Endothelial cell (in vitro differentiated cells): ENCODE measurements around the gene TWNK. TPM values are rescaled to one million over a fixed set of nuclear protein-coding genes. Genes with fewer than 3 reads are reported as not detected.
A peak's percentile ranks its signal among the peaks of the same experiment; 100 is the strongest.

Source experiments
- DNase-seq: peaks from one replicate; pipeline ENCODE4 v3.0.0; 2021; ENCODE audit warnings: low spot score
- H3K27ac Mint-ChIP-seq: one replicate; pipeline ENCODE4 v1.8.0; 2021; ENCODE audit warnings: mixed read lengths, inconsistent platforms; ENCODE audit not compliant: unreplicated experiment
- H3K27me3 Mint-ChIP-seq: one replicate; pipeline ENCODE4 v1.8.0; 2021; ENCODE audit warnings: mild to moderate bottlenecking, moderate library complexity, mixed read lengths, inconsistent platforms; ENCODE audit not compliant: unreplicated experiment
- H3K36me3 Mint-ChIP-seq: one replicate; pipeline ENCODE4 v1.8.0; 2021; ENCODE audit warnings: mild to moderate bottlenecking, low read depth, mixed read lengths, inconsistent platforms; ENCODE audit not compliant: unreplicated experiment
- H3K4me1 Mint-ChIP-seq: one replicate; pipeline ENCODE4 v1.8.0; 2021; ENCODE audit warnings: mild to moderate bottlenecking, mixed read lengths, inconsistent platforms; ENCODE audit not compliant: unreplicated experiment
- H3K4me3 Mint-ChIP-seq: one replicate; pipeline ENCODE4 v1.8.0; 2021; ENCODE audit warnings: mild to moderate bottlenecking, mixed read lengths, inconsistent platforms; ENCODE audit not compliant: unreplicated experiment
- H3K9me3 Mint-ChIP-seq: one replicate; pipeline ENCODE4 v1.8.0; 2021; ENCODE audit warnings: mixed read lengths, inconsistent platforms; ENCODE audit not compliant: unreplicated experiment
- total RNA-seq: library from RNA; stranded (reverse); fragmentation: NEBNext Ultra II Directional; extraction: Animal tissue kit (Norgen Biotek cat#: 25700); gene quantifications from one replicate; pipeline ENCODE4 v1.2.1, GENCODE V29; 2021; ENCODE audit not compliant: unreplicated experiment
- TF ChIP-seq, protein P1 (sequence below): fragments of 200-600 bp; sonication (generic); IDR thresholded peaks from one replicate; pipeline ENCODE4 v1.5.0; 2021; ENCODE audit warnings: antibody characterized with exemption; ENCODE audit not compliant: unreplicated experiment

TWNK gene
- total RNA-seq, 1 donor from 2014 or later = 10.5 TPM

DNA sequence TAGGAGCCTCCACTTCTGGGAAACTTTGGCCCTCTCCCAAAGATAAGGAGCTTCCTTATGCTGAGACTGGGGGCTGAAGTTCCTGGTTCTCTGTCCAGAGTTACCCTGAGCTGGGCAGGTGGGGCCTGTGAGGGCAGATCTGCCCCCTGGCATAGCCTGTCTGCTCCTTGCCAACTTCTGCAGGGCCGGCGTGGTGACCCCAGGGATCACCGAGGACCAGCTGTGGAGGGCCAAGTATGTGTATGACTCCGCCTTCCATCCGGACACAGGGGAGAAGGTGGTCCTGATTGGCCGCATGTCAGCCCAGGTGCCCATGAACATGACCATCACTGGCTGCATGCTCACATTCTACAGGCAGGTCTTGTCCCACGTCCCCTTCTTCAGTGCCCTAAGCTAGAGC lies 48.0 kb downstream of the TWNK start:
- H3K36me3 Mint-ChIP-seq = peaks cover 23% of the 10 kb centered on the region
- DNase-seq = no peak
- peaks cover 14% of the 10 kb centered on the region for H3K27me3 Mint-ChIP-seq
- H3K27ac Mint-ChIP-seq = no peak overlapping the region
- TF ChIP-seq, protein P1, sequence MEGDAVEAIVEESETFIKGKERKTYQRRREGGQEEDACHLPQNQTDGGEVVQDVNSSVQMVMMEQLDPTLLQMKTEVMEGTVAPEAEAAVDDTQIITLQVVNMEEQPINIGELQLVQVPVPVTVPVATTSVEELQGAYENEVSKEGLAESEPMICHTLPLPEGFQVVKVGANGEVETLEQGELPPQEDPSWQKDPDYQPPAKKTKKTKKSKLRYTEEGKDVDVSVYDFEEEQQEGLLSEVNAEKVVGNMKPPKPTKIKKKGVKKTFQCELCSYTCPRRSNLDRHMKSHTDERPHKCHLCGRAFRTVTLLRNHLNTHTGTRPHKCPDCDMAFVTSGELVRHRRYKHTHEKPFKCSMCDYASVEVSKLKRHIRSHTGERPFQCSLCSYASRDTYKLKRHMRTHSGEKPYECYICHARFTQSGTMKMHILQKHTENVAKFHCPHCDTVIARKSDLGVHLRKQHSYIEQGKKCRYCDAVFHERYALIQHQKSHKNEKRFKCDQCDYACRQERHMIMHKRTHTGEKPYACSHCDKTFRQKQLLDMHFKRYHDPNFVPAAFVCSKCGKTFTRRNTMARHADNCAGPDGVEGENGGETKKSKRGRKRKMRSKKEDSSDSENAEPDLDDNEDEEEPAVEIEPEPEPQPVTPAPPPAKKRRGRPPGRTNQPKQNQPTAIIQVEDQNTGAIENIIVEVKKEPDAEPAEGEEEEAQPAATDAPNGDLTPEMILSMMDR = no peak
- H3K4me3 Mint-ChIP-seq = no peak overlapping the region
- H3K9me3 Mint-ChIP-seq = no peaks in the 10 kb centered on the region
- H3K4me1 Mint-ChIP-seq = peaks cover 22% of the 10 kb centered on the region

DNA sequence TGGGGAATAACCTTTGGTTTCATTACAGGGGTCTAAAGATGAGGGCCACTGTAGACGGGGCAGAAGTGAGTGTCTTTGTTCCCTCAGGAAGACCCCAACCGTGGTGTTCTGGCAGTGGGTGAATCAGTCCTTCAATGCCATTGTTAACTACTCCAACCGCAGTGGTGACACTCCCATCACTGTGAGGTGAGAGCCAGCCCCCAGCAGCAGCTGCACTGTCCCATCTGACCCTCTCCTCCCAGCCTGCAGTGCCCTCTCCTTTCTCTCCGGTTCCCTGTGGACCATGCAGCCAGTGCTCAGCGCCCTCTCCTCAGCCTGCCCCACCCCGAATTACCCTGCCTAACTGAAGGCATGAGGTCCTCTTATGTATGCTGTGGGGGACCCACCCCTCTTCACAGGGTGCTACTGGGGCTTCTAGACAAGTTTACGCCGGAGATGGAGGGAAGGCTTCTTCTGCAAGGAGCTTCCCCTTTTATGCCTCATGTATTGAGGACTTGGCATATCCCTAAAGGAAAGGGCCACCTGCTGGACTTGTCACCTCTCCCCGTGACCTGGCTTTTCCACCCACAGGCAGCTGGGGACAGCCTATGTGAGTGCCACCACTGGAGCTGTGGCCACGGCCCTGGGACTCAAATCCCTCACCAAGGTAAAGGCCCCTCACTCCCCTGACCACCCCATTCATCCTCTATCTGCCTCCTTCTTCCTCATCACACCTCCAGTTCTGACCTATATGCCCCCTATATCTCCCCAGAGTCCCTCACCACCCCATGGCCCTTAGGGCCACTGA lies 48.8 kb downstream of the TWNK start:
- Mint-ChIP-seq H3K4me3 (no peak overlapping the region), H3K27me3 (peaks cover 16% of the 10 kb centered on the region)

DNA sequence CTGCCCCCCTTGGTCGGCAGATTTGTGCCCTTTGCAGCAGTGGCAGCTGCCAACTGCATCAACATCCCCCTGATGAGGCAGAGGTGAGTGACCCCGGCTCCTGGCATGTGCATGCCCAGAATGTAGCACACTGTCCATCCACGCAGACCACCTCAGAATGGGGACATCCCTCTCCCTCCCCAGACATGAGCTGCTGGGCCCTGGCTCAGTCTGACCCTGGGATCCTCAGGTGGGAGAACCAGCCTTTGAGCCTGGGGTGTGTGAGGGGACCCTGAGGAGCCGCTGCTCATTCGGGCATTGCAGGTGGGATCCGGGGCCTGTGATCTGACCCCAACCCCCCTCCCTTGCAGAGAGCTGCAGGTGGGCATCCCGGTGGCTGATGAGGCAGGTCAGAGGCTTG lies 49.4 kb downstream of the TWNK start:
- TF ChIP-seq, protein P1 = no peak
- peaks cover 17% of the 10 kb centered on the region for H3K4me1 Mint-ChIP-seq

More for the DNA sequence above, 48.8 kb downstream of the TWNK start:
- peaks cover 22% of the 10 kb centered on the region for H3K4me1 Mint-ChIP-seq
- TF ChIP-seq, protein P1 = no peak
- peaks cover 23% of the 10 kb centered on the region for H3K36me3 Mint-ChIP-seq
- no peak overlapping the region for H3K27ac Mint-ChIP-seq
- no peaks in the 10 kb centered on the region for H3K9me3 Mint-ChIP-seq
- no peak for DNase-seq

DNA sequence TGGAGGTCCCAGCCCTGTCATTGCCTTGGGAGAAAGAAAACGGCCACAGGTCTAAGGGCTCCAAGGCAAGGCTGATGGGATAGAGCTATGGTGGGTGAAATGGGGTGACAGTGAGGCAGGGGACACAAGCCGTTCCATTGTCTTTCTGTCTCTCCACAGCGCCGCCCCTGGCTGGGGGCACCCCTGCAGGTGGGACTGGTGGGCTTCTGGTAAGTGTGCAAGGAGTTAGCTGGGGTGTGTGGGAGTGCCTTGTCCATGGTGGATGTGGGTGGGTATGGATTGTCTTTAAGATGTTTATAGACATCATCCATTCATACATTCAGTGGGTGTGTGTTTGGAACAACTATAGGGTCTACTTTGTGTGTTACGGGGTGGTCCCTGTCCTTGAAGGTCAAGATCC lies 51.1 kb downstream of the TWNK start:
- H3K9me3 Mint-ChIP-seq = no peaks in the 10 kb centered on the region
- H3K4me3 Mint-ChIP-seq = no peak overlapping the region
- DNase-seq = peak; percentile 40
- no peak overlapping the region for H3K27ac Mint-ChIP-seq
- TF ChIP-seq, protein P1 = peak; percentile 37
- H3K27me3 Mint-ChIP-seq = peaks cover 11% of the 10 kb centered on the region
- H3K4me1 Mint-ChIP-seq = peaks cover 20% of the 10 kb centered on the region
- H3K36me3 Mint-ChIP-seq = peaks cover 23% of the 10 kb centered on the region

More for the DNA sequence above, 49.4 kb downstream of the TWNK start:
- H3K9me3 Mint-ChIP-seq = no peaks in the 10 kb centered on the region
- DNase-seq = no peak
- H3K36me3 Mint-ChIP-seq = peaks cover 23% of the 10 kb centered on the region
- no peak overlapping the region for H3K27ac Mint-ChIP-seq
- H3K4me3 Mint-ChIP-seq = no peak overlapping the region
- peaks cover 12% of the 10 kb centered on the region for H3K27me3 Mint-ChIP-seq

DNA sequence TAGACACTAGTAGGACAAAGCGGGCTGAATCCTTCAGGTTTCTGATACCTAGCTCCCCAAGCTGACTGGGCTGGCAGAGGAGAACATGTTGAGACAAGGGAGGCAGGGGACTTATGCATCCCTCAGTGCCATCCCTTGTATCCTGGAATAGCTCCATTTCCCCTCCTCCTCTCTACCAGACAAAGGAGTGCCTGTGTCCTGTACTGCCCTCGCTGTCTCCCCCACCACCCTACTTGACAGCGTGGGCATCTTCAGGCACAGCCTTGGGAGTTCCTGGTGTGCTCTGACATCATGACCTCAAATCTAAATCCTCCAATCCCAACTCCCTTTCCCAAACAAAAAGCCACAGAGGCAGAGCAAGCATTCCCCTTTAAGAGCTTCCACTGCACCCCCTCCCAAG lies 52.7 kb downstream of the TWNK start:
- Mint-ChIP-seq H3K9me3 (no peaks in the 10 kb centered on the region), H3K27me3 (peaks cover 14% of the 10 kb centered on the region), H3K36me3 (peaks cover 23% of the 10 kb centered on the region), H3K4me3 (no peak overlapping the region), H3K27ac (no peak overlapping the region), H3K4me1 (peaks cover 20% of the 10 kb centered on the region)
- DNase-seq = no peak
- TF ChIP-seq, protein P1 = no peak
